ENCODE results near the gene GDPD5.

GRCh38 chr11:75399344-75400145 lies 126.2 kb downstream of the GDPD5 start, which contains the start of gene RPS3:
- peak; percentile 41 for TF ChIP-seq CTCF (IDR thresholded peaks at IDR 0.05; ENCODE audit: low read depth, low read length, poor library complexity, severe bottlenecking)
- TF ChIP-seq EZH2phosphoT487 (IDR thresholded peaks at IDR 0.05; ENCODE audit: borderline replicate concordance, low read length): no peak

Measured in DOHH2 (cell line).